ENCODE results near the gene KCNH3. TPM values are rescaled to one million over a fixed set of nuclear protein-coding genes. Genes with fewer than 3 reads are reported as not detected.

KCNH3 gene
- total RNA-seq, 6 experiments from 2014 or later: 0.09 to 0.25 (median 0.16) TPM; not detected in 3

DNA sequence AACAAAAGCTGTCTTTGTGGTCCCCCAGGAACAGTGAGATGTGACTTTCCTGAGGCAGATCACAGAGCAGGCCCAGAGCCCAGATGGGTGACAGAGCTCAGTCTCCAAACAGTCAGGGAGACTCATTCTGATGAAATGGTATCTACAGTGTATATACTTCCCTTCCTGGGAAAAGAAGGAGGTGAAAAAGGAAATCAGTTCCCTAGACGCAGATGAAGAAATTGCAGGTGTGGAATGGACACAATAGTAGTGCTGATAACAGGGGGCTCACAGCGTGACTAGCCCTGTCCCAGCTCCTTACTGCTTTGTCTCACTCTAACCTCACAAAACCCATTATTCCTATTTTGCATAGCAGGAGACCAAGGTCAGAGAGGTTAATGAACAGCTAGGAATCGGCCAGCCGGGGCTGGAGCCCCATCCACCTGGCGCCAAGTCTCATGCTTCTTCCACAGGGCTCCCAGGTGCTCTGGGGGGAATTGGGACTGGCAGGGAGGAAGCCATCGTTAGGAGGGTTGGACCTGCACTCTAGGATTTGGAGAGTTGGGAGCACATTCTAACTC, 11.9 kb downstream of the KCNH3 start:
- DNase-seq: no peak

DNA sequence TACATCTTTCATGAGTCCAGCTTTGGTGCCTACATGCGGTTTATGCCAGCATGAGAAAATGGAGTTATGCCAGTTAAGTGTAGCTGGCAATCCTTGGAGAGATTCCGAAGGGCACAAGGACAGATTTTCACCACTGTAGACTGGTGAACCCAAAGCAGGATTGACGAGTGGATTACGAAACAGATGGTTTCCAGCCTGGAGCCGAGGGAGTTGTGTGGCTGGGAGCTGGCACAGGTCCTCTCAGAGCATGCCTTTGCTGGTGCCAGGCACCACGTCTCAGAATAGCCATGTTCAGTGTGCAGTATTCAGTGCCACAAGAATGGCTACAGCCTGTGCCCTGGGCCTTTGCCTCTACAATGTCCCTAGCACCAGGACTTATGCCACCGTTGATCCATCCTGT, 13.2 kb downstream of the KCNH3 start:
- no peaks in the 10 kb centered on the region for H3K36me3 ChIP-seq
- H3K27ac ChIP-seq: peak overlapping the region in 1 of 3 donors; percentile 50
- DNase-seq: peak; percentile 73 to 90 (median 83)
- 25% methylated on average over 5 of the region's 7 CpGs for WGBS (ENCODE audit: insufficient coverage, low coverage, low lambda C conversion rate, missing lambda C conversion rate)
- TF ChIP-seq, protein P1, sequence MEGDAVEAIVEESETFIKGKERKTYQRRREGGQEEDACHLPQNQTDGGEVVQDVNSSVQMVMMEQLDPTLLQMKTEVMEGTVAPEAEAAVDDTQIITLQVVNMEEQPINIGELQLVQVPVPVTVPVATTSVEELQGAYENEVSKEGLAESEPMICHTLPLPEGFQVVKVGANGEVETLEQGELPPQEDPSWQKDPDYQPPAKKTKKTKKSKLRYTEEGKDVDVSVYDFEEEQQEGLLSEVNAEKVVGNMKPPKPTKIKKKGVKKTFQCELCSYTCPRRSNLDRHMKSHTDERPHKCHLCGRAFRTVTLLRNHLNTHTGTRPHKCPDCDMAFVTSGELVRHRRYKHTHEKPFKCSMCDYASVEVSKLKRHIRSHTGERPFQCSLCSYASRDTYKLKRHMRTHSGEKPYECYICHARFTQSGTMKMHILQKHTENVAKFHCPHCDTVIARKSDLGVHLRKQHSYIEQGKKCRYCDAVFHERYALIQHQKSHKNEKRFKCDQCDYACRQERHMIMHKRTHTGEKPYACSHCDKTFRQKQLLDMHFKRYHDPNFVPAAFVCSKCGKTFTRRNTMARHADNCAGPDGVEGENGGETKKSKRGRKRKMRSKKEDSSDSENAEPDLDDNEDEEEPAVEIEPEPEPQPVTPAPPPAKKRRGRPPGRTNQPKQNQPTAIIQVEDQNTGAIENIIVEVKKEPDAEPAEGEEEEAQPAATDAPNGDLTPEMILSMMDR (IDR thresholded peaks at IDR 0.05): no peak
- TF ChIP-seq POLR2A (IDR thresholded peaks at IDR 0.05): no peak
- H3K27me3 ChIP-seq: no peaks in the 10 kb centered on the region
- peak; percentile 86 to 91 (median 90) for ATAC-seq
- intact Hi-C loops (cut with DNase I): no loop called here
- no peak overlapping the region for H3K4me3 ChIP-seq
- no peaks in the 10 kb centered on the region for H3K9me3 ChIP-seq
- H3K4me1 ChIP-seq: peaks cover 0 to 19% (median 0%) of the 10 kb centered on the region in 4 donors

More for the DNA sequence above, 11.9 kb downstream of the KCNH3 start:
- ATAC-seq: peak in 2 of 4 donors; percentile 9 to 11
- intact Hi-C loops (cut with DNase I): no loop called here
- Histone ChIP-seq H3K4me1 (peaks cover 0 to 19% (median 0%) of the 10 kb centered on the region in 4 donors), H3K27me3 (no peaks in the 10 kb centered on the region), H3K27ac (no peak overlapping the region), H3K4me3 (no peak overlapping the region), H3K36me3 (no peaks in the 10 kb centered on the region), H3K9me3 (no peaks in the 10 kb centered on the region)
- TF ChIP-seq, protein P1 (IDR thresholded peaks at IDR 0.05): no peak
- no peak for TF ChIP-seq POLR2A (IDR thresholded peaks at IDR 0.05)
- 35% methylated on average over 6 of the region's 6 CpGs for WGBS (ENCODE audit: insufficient coverage, low coverage, low lambda C conversion rate, missing lambda C conversion rate)

DNA sequence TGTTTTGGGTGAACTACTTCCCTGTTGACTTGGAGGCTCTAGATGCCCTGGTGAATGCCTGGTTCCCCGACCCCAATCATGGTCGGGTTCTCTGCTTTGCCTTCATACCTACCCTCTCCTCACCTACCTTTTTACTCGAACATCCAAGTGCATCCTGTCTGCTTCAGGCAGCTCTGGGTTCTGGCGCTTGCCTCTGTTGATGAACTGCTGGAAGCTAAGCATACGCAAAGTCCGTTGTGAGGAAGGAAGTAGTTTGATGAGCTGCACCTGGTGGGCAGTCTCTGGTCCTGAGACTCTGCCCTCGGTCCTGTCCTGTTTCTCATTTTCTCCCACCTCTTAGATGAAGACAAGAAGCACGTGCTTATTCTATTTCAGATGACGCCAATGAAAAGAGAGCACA, 13.6 kb downstream of the KCNH3 start:
- intact Hi-C loops (cut with DNase I): no loop called here
- 56% methylated on average over 9 of the region's 9 CpGs for WGBS (ENCODE audit: insufficient coverage, low coverage, low lambda C conversion rate, missing lambda C conversion rate)
- H3K9me3 ChIP-seq: no peaks in the 10 kb centered on the region
- H3K27me3 ChIP-seq: no peaks in the 10 kb centered on the region
- H3K36me3 ChIP-seq: peaks cover 0 to 3% (median under 1%) of the 10 kb centered on the region in 4 donors
- ATAC-seq: no peak
- no peak for TF ChIP-seq POLR2A (IDR thresholded peaks at IDR 0.05)
- TF ChIP-seq, protein P1 (IDR thresholded peaks at IDR 0.05): no peak
- no peak overlapping the region for H3K4me3 ChIP-seq
- DNase-seq: no peak
- H3K27ac ChIP-seq: peak overlapping the region in 1 of 3 donors; percentile 50
- peaks cover 0 to 19% (median 0%) of the 10 kb centered on the region in 4 donors for H3K4me1 ChIP-seq

DNA sequence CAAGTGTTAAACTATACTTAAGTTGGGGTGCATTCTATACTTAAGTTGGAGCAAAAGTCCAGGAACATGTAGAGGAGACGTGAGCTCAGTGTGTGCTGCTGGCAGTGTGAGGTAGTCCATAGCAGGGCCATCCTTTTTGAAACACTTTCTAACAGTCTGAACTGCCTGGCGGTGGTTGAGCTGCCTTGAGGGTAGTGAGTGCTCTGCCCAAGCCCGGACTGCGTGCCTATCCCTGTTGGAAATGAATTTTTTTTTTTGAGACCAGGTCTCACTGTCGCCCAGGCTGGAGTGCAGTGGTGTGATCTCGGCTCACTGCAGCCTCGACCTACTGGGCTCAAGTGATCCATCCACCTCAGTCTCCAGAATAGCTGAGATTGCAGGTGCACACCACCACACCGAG, 14.1 kb downstream of the KCNH3 start:
- intact Hi-C loops (cut with DNase I): no loop called here
- H3K4me1 ChIP-seq: peaks cover 0 to 19% (median 0%) of the 10 kb centered on the region in 4 donors
- TF ChIP-seq POLR2A (IDR thresholded peaks at IDR 0.05): no peak
- TF ChIP-seq, protein P1 (IDR thresholded peaks at IDR 0.05): no peak
- no peak overlapping the region for H3K4me3 ChIP-seq
- no peaks in the 10 kb centered on the region for H3K9me3 ChIP-seq
- WGBS (ENCODE audit: insufficient coverage, low coverage, low lambda C conversion rate, missing lambda C conversion rate): 71% methylated on average over 2 of the region's 8 CpGs
- H3K36me3 ChIP-seq: peaks cover 0 to 8% (median 3%) of the 10 kb centered on the region in 4 donors
- DNase-seq (no peak), ATAC-seq (no peak)
- H3K27me3 ChIP-seq: no peaks in the 10 kb centered on the region
- no peak overlapping the region for H3K27ac ChIP-seq

Data from right lobe of liver (tissue), 6 donors.